ENCODE data around the gene MEF2A. TPM values are rescaled to one million over a fixed set of nuclear protein-coding genes. Genes with fewer than 3 reads are reported as not detected.

The MEF2A gene
- total and polyA plus RNA-seq, 9 donors, result 36.0 to 58.1 (median 45.4) TPM

GRCh38 chr15:99633655-99634054 is 67.9 kb downstream of the MEF2A start:
- no peaks in the 10 kb centered on the region for H3K27me3 ChIP-seq (ENCODE audit: control insufficient read depth, insufficient read depth, low read length)
- no peak overlapping the region for H3K27ac ChIP-seq (ENCODE audit: low read length)
- H3K4me3 ChIP-seq (ENCODE audit: low read length), result no peak overlapping the region
- WGBS (ENCODE audit: insufficient coverage), result no CpG with 5 or more reads among the region's 2 CpGs
- peaks cover 2% of the 10 kb centered on the region for H3K4me1 ChIP-seq (ENCODE audit: control insufficient read depth, insufficient read depth, low read length)
- peaks cover 2% of the 10 kb centered on the region for H3K9me3 ChIP-seq (replicated peaks; ENCODE audit: control insufficient read depth, low read depth, low read length)
- H3K36me3 ChIP-seq (ENCODE audit: control insufficient read depth, insufficient read depth, low read length), result peaks cover 5% of the 10 kb centered on the region
- no peak for DNase-seq

GRCh38 chr15:99634576-99634975 is 68.8 kb downstream of the MEF2A start:
- no peaks in the 10 kb centered on the region for H3K27me3 ChIP-seq (ENCODE audit: control insufficient read depth, insufficient read depth, low read length)
- 51% methylated on average over 2 of the region's 3 CpGs for WGBS (ENCODE audit: insufficient coverage)
- no peak for DNase-seq
- no peak overlapping the region for H3K27ac ChIP-seq (ENCODE audit: low read length)
- peaks cover 2% of the 10 kb centered on the region for H3K9me3 ChIP-seq (replicated peaks; ENCODE audit: control insufficient read depth, low read depth, low read length)
- H3K36me3 ChIP-seq (ENCODE audit: control insufficient read depth, insufficient read depth, low read length), result peaks cover 5% of the 10 kb centered on the region
- H3K4me3 ChIP-seq (ENCODE audit: low read length), result no peak overlapping the region
- peaks cover 2% of the 10 kb centered on the region for H3K4me1 ChIP-seq (ENCODE audit: control insufficient read depth, insufficient read depth, low read length)

GRCh38 chr15:99635145-99635544 is 69.4 kb downstream of the MEF2A start:
- Histone ChIP-seq H3K36me3 (ENCODE audit: control insufficient read depth, insufficient read depth, low read length) (peaks cover 5% of the 10 kb centered on the region), H3K27ac (ENCODE audit: low read length) (no peak overlapping the region), H3K4me3 (ENCODE audit: low read length) (no peak overlapping the region), H3K27me3 (ENCODE audit: control insufficient read depth, insufficient read depth, low read length) (no peaks in the 10 kb centered on the region), H3K4me1 (ENCODE audit: control insufficient read depth, insufficient read depth, low read length) (peaks cover 2% of the 10 kb centered on the region), H3K9me3 (replicated peaks; ENCODE audit: control insufficient read depth, low read depth, low read length) (peaks cover 2% of the 10 kb centered on the region)
- no peak for DNase-seq
- WGBS (ENCODE audit: insufficient coverage), result no CpG with 5 or more reads among the region's 3 CpGs

- Histone ChIP-seq H3K36me3 (ENCODE audit: control insufficient read depth, insufficient read depth, low read length) (peaks cover 6% of the 10 kb centered on the region), H3K9me3 (replicated peaks; ENCODE audit: control insufficient read depth, low read depth, low read length) (peaks cover 2% of the 10 kb centered on the region), H3K27ac (ENCODE audit: low read length) (no peak overlapping the region), H3K27me3 (ENCODE audit: control insufficient read depth, insufficient read depth, low read length) (no peaks in the 10 kb centered on the region), H3K4me1 (ENCODE audit: control insufficient read depth, insufficient read depth, low read length) (no peaks in the 10 kb centered on the region), H3K4me3 (ENCODE audit: low read length) (no peak overlapping the region)
- 100% methylated on average over 1 of the region's 5 CpGs for WGBS (ENCODE audit: insufficient coverage)
- no peak for DNase-seq
Observed at GRCh38 chr15:99635794-99636193, 70.0 kb downstream of the MEF2A start.

- Histone ChIP-seq H3K4me3 (ENCODE audit: low read length) (no peak overlapping the region), H3K27ac (ENCODE audit: low read length) (no peak overlapping the region), H3K27me3 (ENCODE audit: control insufficient read depth, insufficient read depth, low read length) (no peaks in the 10 kb centered on the region), H3K9me3 (replicated peaks; ENCODE audit: control insufficient read depth, low read depth, low read length) (no peaks in the 10 kb centered on the region), H3K4me1 (ENCODE audit: control insufficient read depth, insufficient read depth, low read length) (no peaks in the 10 kb centered on the region), H3K36me3 (ENCODE audit: control insufficient read depth, insufficient read depth, low read length) (peaks cover 10% of the 10 kb centered on the region)
- no peak for DNase-seq
- 100% methylated on average over 1 of the region's 2 CpGs for WGBS (ENCODE audit: insufficient coverage)
Observed at GRCh38 chr15:99644913-99645542, 79.2 kb downstream of the MEF2A start.

- Histone ChIP-seq H3K27ac (ENCODE audit: low read length) (no peak overlapping the region), H3K36me3 (ENCODE audit: control insufficient read depth, insufficient read depth, low read length) (peaks cover 11% of the 10 kb centered on the region)
- WGBS (ENCODE audit: insufficient coverage), result no CpG with 5 or more reads among the region's 3 CpGs
Observed at GRCh38 chr15:99645543-99645935, 79.8 kb downstream of the MEF2A start.

GRCh38 chr15:99645951-99646350 is 80.2 kb downstream of the MEF2A start:
- DNase-seq, result no peak
- H3K4me1 ChIP-seq (ENCODE audit: control insufficient read depth, insufficient read depth, low read length), result no peaks in the 10 kb centered on the region
- H3K27me3 ChIP-seq (ENCODE audit: control insufficient read depth, insufficient read depth, low read length), result no peaks in the 10 kb centered on the region
- no peak overlapping the region for H3K4me3 ChIP-seq (ENCODE audit: low read length)
- no peak overlapping the region for H3K27ac ChIP-seq (ENCODE audit: low read length)
- peaks cover 8% of the 10 kb centered on the region for H3K36me3 ChIP-seq (ENCODE audit: control insufficient read depth, insufficient read depth, low read length)
- no peaks in the 10 kb centered on the region for H3K9me3 ChIP-seq (replicated peaks; ENCODE audit: control insufficient read depth, low read depth, low read length)

More at GRCh38 chr15:99645543-99645935, 79.8 kb downstream of the MEF2A start:
- no peak for DNase-seq
- H3K4me3 ChIP-seq (ENCODE audit: low read length), result no peak overlapping the region
- H3K27me3 ChIP-seq (ENCODE audit: control insufficient read depth, insufficient read depth, low read length), result no peaks in the 10 kb centered on the region
- no peaks in the 10 kb centered on the region for H3K9me3 ChIP-seq (replicated peaks; ENCODE audit: control insufficient read depth, low read depth, low read length)
- H3K4me1 ChIP-seq (ENCODE audit: control insufficient read depth, insufficient read depth, low read length), result no peaks in the 10 kb centered on the region

GRCh38 chr15:99651023-99651807 is 85.4 kb downstream of the MEF2A start:
- H3K27me3 ChIP-seq (ENCODE audit: control insufficient read depth, insufficient read depth, low read length), result no peaks in the 10 kb centered on the region
- no peak for DNase-seq
- no CpG with 5 or more reads among the region's 6 CpGs for WGBS (ENCODE audit: insufficient coverage)
- no peaks in the 10 kb centered on the region for H3K4me1 ChIP-seq (ENCODE audit: control insufficient read depth, insufficient read depth, low read length)
- H3K36me3 ChIP-seq (ENCODE audit: control insufficient read depth, insufficient read depth, low read length), result peaks cover 8% of the 10 kb centered on the region
- H3K4me3 ChIP-seq (ENCODE audit: low read length), result no peak overlapping the region
- H3K9me3 ChIP-seq (replicated peaks; ENCODE audit: control insufficient read depth, low read depth, low read length), result no peaks in the 10 kb centered on the region
- no peak overlapping the region for H3K27ac ChIP-seq (ENCODE audit: low read length)

- WGBS (ENCODE audit: insufficient coverage), result no CpG with 5 or more reads among the region's 1 CpG
Observed at GRCh38 chr15:99656205-99656604, 90.4 kb downstream of the MEF2A start.

GRCh38 chr15:99657996-99658395 is 92.2 kb downstream of the MEF2A start:
- Histone ChIP-seq H3K4me1 (ENCODE audit: control insufficient read depth, insufficient read depth, low read length) (peaks cover 4% of the 10 kb centered on the region), H3K27me3 (ENCODE audit: control insufficient read depth, insufficient read depth, low read length) (no peaks in the 10 kb centered on the region), H3K27ac (ENCODE audit: low read length) (no peak overlapping the region), H3K9me3 (replicated peaks; ENCODE audit: control insufficient read depth, low read depth, low read length) (no peaks in the 10 kb centered on the region), H3K4me3 (ENCODE audit: low read length) (no peak overlapping the region), H3K36me3 (ENCODE audit: control insufficient read depth, insufficient read depth, low read length) (no peaks in the 10 kb centered on the region)
- DNase-seq, result no peak
- no CpG with 5 or more reads among the region's 2 CpGs for WGBS (ENCODE audit: insufficient coverage)

More at GRCh38 chr15:99656205-99656604, 90.4 kb downstream of the MEF2A start:
- peaks cover 3% of the 10 kb centered on the region for H3K36me3 ChIP-seq (ENCODE audit: control insufficient read depth, insufficient read depth, low read length)
- DNase-seq, result no peak
- no peaks in the 10 kb centered on the region for H3K27me3 ChIP-seq (ENCODE audit: control insufficient read depth, insufficient read depth, low read length)
- no peaks in the 10 kb centered on the region for H3K4me1 ChIP-seq (ENCODE audit: control insufficient read depth, insufficient read depth, low read length)
- H3K9me3 ChIP-seq (replicated peaks; ENCODE audit: control insufficient read depth, low read depth, low read length), result no peaks in the 10 kb centered on the region
- H3K4me3 ChIP-seq (ENCODE audit: low read length), result no peak overlapping the region
- H3K27ac ChIP-seq (ENCODE audit: low read length), result no peak overlapping the region

Data from muscle of leg (tissue), 11 donors.